ENCODE measurements around the gene ABI3BP. TPM values are rescaled to one million over a fixed set of nuclear protein-coding genes. Genes with fewer than 3 reads are reported as not detected.

The ABI3BP gene
- total RNA-seq, 4 donors from 2014 or later: 7.9 to 32.6 (median 17.6) TPM

DNA sequence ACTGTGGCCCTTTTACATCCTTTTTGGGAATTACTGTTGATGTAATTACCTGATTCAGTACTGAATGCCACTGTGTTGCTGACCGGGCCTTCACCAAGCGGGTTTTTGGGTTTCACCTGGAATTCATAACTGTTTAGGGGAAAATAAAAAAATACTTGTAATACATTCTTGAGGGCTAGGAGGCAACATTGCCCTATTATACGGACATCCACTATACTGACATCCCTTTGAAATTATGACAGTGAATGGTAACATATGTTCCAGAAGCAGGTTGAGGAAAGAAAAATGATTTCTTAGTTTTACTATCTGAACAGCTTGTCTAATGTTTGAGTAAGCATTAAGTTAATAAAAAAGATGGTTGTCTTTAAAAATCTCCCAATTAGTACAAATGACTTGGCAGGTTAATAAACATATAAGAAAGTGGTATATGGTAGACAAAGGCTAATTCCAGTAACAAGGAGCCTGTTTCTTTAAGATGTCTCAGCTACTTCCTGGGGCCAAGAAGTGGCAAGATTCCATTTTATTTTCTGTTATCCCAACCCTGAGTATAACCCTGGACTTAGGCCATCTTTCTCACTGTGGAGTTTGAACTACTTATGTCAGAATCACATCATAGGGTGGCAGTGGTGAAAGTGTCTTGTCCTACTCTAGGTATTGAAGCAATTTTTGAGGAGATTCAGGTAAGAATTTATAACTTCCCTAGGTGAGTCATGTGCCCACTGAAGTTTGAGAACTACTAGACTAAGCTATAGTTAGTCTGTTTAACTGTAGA, 238.5 kb downstream of the ABI3BP start:
- Histone ChIP-seq H3K9me3 (no peaks in the 10 kb centered on the region), H3K4me1 (no peaks in the 10 kb centered on the region), H3K36me3 (peaks cover 0 to 29% (median 4%) of the 10 kb centered on the region in 4 donors), H3K4me3 (no peak overlapping the region), H3K27ac (no peak overlapping the region), H3K27me3 (no peaks in the 10 kb centered on the region)
- 71 to 73% methylated on average over 3 of the region's 3 CpGs for WGBS, 2 donors (ENCODE audit: low coverage in 1 of 2)
- in situ Hi-C loops (cut with MboI; ENCODE audit: low pct_ligation_motif_present in 1 of 4, low pct_unique_long_range_greater_than_20kb in 1 of 4, low sequenced_read_pairs in 3 of 4): no loop called here
- intact Hi-C loops (cut with DNase I; ENCODE audit: low total_unique reads): no loop called here
- TF ChIP-seq POLR2AphosphoS5 (IDR thresholded peaks at IDR 0.05) (no peak), POLR2A (IDR thresholded peaks at IDR 0.05) (no peak), EP300 (IDR thresholded peaks at IDR 0.05; ENCODE audit: low read depth) (no peak)
- TF ChIP-seq, protein P1, sequence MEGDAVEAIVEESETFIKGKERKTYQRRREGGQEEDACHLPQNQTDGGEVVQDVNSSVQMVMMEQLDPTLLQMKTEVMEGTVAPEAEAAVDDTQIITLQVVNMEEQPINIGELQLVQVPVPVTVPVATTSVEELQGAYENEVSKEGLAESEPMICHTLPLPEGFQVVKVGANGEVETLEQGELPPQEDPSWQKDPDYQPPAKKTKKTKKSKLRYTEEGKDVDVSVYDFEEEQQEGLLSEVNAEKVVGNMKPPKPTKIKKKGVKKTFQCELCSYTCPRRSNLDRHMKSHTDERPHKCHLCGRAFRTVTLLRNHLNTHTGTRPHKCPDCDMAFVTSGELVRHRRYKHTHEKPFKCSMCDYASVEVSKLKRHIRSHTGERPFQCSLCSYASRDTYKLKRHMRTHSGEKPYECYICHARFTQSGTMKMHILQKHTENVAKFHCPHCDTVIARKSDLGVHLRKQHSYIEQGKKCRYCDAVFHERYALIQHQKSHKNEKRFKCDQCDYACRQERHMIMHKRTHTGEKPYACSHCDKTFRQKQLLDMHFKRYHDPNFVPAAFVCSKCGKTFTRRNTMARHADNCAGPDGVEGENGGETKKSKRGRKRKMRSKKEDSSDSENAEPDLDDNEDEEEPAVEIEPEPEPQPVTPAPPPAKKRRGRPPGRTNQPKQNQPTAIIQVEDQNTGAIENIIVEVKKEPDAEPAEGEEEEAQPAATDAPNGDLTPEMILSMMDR (IDR thresholded peaks at IDR 0.05): no peak
- DNase-seq: no peak

DNA sequence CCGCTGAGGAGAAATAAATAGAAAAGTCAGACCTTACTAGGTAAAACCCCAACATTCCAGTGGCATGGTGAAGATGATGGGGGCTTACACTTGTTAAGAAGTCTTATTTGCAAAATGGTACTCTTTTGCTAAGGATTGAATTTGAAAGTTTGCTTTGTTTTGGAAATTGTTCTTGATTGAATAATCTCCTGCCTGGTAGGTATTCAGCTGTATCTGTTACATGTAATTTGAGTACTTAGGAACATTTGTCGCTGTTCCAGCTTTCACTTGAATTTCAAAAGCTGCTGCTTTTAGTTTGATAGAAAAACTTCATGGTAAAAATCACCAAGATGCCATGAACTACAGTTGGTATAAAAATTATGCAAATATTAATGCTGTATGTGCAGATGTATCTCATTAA, 239.4 kb downstream of the ABI3BP start:
- no peaks in the 10 kb centered on the region for H3K4me1 ChIP-seq
- TF ChIP-seq EP300 (IDR thresholded peaks at IDR 0.05; ENCODE audit: low read depth): no peak
- no peak for TF ChIP-seq POLR2AphosphoS5 (IDR thresholded peaks at IDR 0.05)
- TF ChIP-seq, protein P1 (IDR thresholded peaks at IDR 0.05): no peak
- TF ChIP-seq POLR2A (IDR thresholded peaks at IDR 0.05): no peak
- 86 to 100% methylated on average over 2 of the region's 2 CpGs for WGBS, 2 donors (ENCODE audit: low coverage in 1 of 2)
- no peak for DNase-seq
- peaks cover 0 to 29% (median 10%) of the 10 kb centered on the region in 4 donors for H3K36me3 ChIP-seq
- in situ Hi-C loops (cut with MboI; ENCODE audit: low pct_ligation_motif_present in 1 of 4, low pct_unique_long_range_greater_than_20kb in 1 of 4, low sequenced_read_pairs in 3 of 4) (no loop called here), intact Hi-C loops (cut with DNase I; ENCODE audit: low total_unique reads) (no loop called here)
- no peak overlapping the region for H3K4me3 ChIP-seq
- H3K27ac ChIP-seq: no peak overlapping the region
- no peaks in the 10 kb centered on the region for H3K27me3 ChIP-seq
- no peaks in the 10 kb centered on the region for H3K9me3 ChIP-seq

DNA sequence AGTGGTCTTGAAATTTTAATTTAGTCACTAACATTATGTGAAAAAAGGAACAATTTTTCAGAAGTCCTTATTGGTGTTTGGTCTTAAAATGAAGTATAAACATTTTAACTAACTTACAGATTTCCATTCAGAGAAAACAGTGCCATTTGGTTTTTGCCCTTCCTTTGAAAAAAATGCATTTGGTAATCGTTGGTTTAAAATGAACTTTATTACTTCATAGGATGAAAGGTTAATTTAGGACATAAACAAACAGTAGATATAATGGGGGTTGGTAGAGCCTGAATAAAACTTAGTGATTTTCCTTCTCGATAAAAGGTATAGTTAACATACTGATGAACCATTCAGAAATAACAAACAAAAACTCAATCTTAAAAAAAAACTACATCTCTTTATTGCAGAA, 244.3 kb downstream of the ABI3BP start:
- no peak overlapping the region for H3K27ac ChIP-seq
- H3K36me3 ChIP-seq: peaks cover 0 to 57% (median 27%) of the 10 kb centered on the region in 4 donors
- no peaks in the 10 kb centered on the region for H3K27me3 ChIP-seq
- no peaks in the 10 kb centered on the region for H3K4me1 ChIP-seq
- in situ Hi-C loops (cut with MboI; ENCODE audit: low pct_ligation_motif_present in 1 of 4, low pct_unique_long_range_greater_than_20kb in 1 of 4, low sequenced_read_pairs in 3 of 4) (no loop called here), intact Hi-C loops (cut with DNase I; ENCODE audit: low total_unique reads) (no loop called here)
- H3K9me3 ChIP-seq: no peaks in the 10 kb centered on the region
- no peak overlapping the region for H3K4me3 ChIP-seq
- no peak for DNase-seq
- WGBS, 2 donors (ENCODE audit: low coverage in 1 of 2): 44 to 49% methylated on average over 2 of the region's 2 CpGs
- TF ChIP-seq, protein P1 (IDR thresholded peaks at IDR 0.05): no peak
- TF ChIP-seq POLR2AphosphoS5 (IDR thresholded peaks at IDR 0.05) (no peak), EP300 (IDR thresholded peaks at IDR 0.05; ENCODE audit: low read depth) (no peak), POLR2A (IDR thresholded peaks at IDR 0.05) (no peak)

DNA sequence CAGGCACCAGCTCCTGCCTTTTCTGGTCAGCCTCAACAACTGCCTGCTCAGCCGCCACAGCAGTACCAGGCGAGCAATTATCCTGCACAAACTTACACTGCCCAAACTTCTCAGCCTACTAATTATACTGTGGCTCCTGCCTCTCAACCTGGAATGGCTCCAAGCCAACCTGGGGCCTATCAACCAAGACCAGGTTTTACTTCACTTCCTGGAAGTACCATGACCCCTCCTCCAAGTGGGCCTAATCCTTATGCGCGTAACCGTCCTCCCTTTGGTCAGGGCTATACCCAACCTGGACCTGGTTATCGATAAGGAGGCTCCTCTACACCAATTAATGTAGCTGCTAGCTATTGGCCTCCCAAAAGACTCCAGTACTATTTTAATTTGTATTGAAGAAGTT, 245.0 kb downstream of the ABI3BP start:
- Histone ChIP-seq H3K4me3 (no peak overlapping the region), H3K27ac (no peak overlapping the region), H3K9me3 (no peaks in the 10 kb centered on the region), H3K27me3 (no peaks in the 10 kb centered on the region), H3K4me1 (no peaks in the 10 kb centered on the region), H3K36me3 (peaks cover 0 to 64% (median 26%) of the 10 kb centered on the region in 4 donors)
- TF ChIP-seq POLR2A (IDR thresholded peaks at IDR 0.05) (no peak), POLR2AphosphoS5 (IDR thresholded peaks at IDR 0.05) (no peak), EP300 (IDR thresholded peaks at IDR 0.05; ENCODE audit: low read depth) (no peak)
- TF ChIP-seq, protein P1 (IDR thresholded peaks at IDR 0.05): no peak
- whole genome bisulfite sequencing, 2 donors (ENCODE audit: low coverage in 1 of 2): 99% methylated on average over 6 of the region's 6 CpGs; no CpG with 5 or more reads in 1 of the 2 donors
- no peak for DNase-seq
- in situ Hi-C loops (cut with MboI; ENCODE audit: low pct_ligation_motif_present in 1 of 4, low pct_unique_long_range_greater_than_20kb in 1 of 4, low sequenced_read_pairs in 3 of 4) (no loop called here), intact Hi-C loops (cut with DNase I; ENCODE audit: low total_unique reads) (no loop called here)

Data from transverse colon (tissue), 4 donors.